HEK293T (cell line): Measurements from ENCODE around the gene LMO2.

Experiments
- ARNT ChIP-seq: fragments of 450-650 bp; IDR thresholded peaks from 2 replicates; pipeline ENCODE4 v1.6.1; 2017; ENCODE audit warnings: mild to moderate bottlenecking
- FOXA1 ChIP-seq: fragments of 450-650 bp; IDR thresholded peaks from 2 replicates; pipeline ENCODE4 v1.6.1; 2016; ENCODE audit warnings: mild to moderate bottlenecking
- FOXK2 ChIP-seq: fragments of 450-650 bp; IDR thresholded peaks from 2 replicates; pipeline ENCODE4 v1.6.1; 2016; ENCODE audit warnings: mild to moderate bottlenecking
- FOXM1 ChIP-seq: fragments of 450-650 bp; IDR thresholded peaks from 2 replicates; pipeline ENCODE4 v1.6.1; 2017; ENCODE audit warnings: mild to moderate bottlenecking, borderline replicate concordance
- LEF1 ChIP-seq: fragments of 450-650 bp; IDR thresholded peaks from 2 replicates; pipeline ENCODE4 v1.6.1; 2017; ENCODE audit warnings: mild to moderate bottlenecking, borderline replicate concordance
- NFRKB ChIP-seq: fragments of 450-650 bp; IDR thresholded peaks from 2 replicates; pipeline ENCODE4 v1.6.1; 2016; ENCODE audit warnings: mild to moderate bottlenecking, moderate library complexity
- PKNOX1 ChIP-seq: fragments of 450-650 bp; IDR thresholded peaks from 2 replicates; pipeline ENCODE4 v1.6.1; 2016
- SP1 ChIP-seq: fragments of 450-650 bp; IDR thresholded peaks from 2 replicates; pipeline ENCODE4 v1.6.1; 2017
- SUZ12 ChIP-seq: fragments of 450-650 bp; IDR thresholded peaks from 2 replicates; pipeline ENCODE4 v1.6.1; 2016; ENCODE audit warnings: mild to moderate bottlenecking

GRCh38 chr11:33915526-33915925 lies 23.6 kb upstream of the LMO2 start:
- TF ChIP-seq ARNT (no peak), NFRKB (no peak), PKNOX1 (no peak), FOXK2 (no peak), LEF1 (no peak), SUZ12 (no peak), FOXM1 (no peak), SP1 (no peak), FOXA1 (no peak)
